Measurements from ENCODE around the gene RALGDS. TPM values are rescaled to one million over a fixed set of nuclear protein-coding genes. Genes with fewer than 3 reads are reported as not detected.
A peak's percentile ranks its signal among the peaks of the same experiment; 100 is the strongest.

The RALGDS gene
- polyA plus RNA-seq, 1 donor (not counting 4 experiments of a cell fraction or from before 2014, with no cell fraction given) = 22.6 TPM

- Histone ChIP-seq H3K27me3 (ENCODE audit: control insufficient read depth, extremely low read depth, insufficient read depth, low read length) (no peaks in the 10 kb centered on the region), H3K9me1 (ENCODE audit: control insufficient read depth, extremely low read depth, insufficient read depth, low read length) (no peaks in the 10 kb centered on the region), H3K9me3 (ENCODE audit: control insufficient read depth, low read depth, low read length) (no peaks in the 10 kb centered on the region), H2AFZ (ENCODE audit: control insufficient read depth, low read length) (peak overlapping the region; percentile 78), H3K36me3 (ENCODE audit: control insufficient read depth in 2 of 2, extremely low read depth in 1 of 2, insufficient read depth in 2 of 2, low read length in 2 of 2) (peaks cover 0 to 5% of the 10 kb centered on the region in 2 experiments), H3K4me3 (ENCODE audit: control insufficient read depth in 2 of 3, extremely low read depth in 1 of 3, insufficient read depth in 2 of 3, low read depth in 1 of 3, low read length in 3 of 3) (peak overlapping the region; percentile 78 to 93 (median 87)), H3K27ac (ENCODE audit: control insufficient read depth, insufficient read depth, low read length) (peak overlapping the region; percentile 85), H3K4me1 (ENCODE audit: control insufficient read depth, extremely low read depth, insufficient read depth, low read length) (peaks cover 22% of the 10 kb centered on the region), H3K4me2 (ENCODE audit: control insufficient read depth, extremely low read depth, insufficient read depth, low read depth, low read length) (peak overlapping the region; percentile 87), H3K9ac (ENCODE audit: control insufficient read depth, extremely low read depth, insufficient read depth, low read length) (peak overlapping the region; percentile 98), H3K79me2 (ENCODE audit: control insufficient read depth, insufficient read depth, low read length) (peaks cover 25% of the 10 kb centered on the region), H4K20me1 (ENCODE audit: control insufficient read depth, extremely low read depth, insufficient read depth, low read length) (peaks cover 15% of the 10 kb centered on the region)
- no peak for TF ChIP-seq EZH2 (IDR thresholded peaks at IDR 0.05; ENCODE audit: low read length)
- TF ChIP-seq CTCF (optimal IDR thresholded peaks at IDR 0.05 in 1 of 3, IDR thresholded peaks at IDR 0.05 in 1 of 3, conservative IDR thresholded peaks at IDR 0.05 in 1 of 3; ENCODE audit: extremely low read depth in 1 of 3, insufficient read depth in 2 of 3, low read length in 3 of 3) = no peak
- FAIRE-seq (no peak), DNase-seq (ENCODE audit: low read depth, low spot score) (no peak)
- dilution Hi-C loops (cut with MboI; ENCODE audit: extremely low pct_ligation_motif_present, low sequenced_read_pairs) = no loop called here
Observed at GRCh38 chr9:133148199-133149129, 27.4 kb upstream of the RALGDS start.

GRCh38 chr9:133147412-133148198 is 26.6 kb upstream of the RALGDS start:
- peak; percentile 59 for FAIRE-seq
- DNase-seq (ENCODE audit: low read depth, low spot score) = no peak
- H3K9me1 ChIP-seq (ENCODE audit: control insufficient read depth, extremely low read depth, insufficient read depth, low read length) = no peaks in the 10 kb centered on the region
- no peaks in the 10 kb centered on the region for H3K9me3 ChIP-seq (ENCODE audit: control insufficient read depth, low read depth, low read length)
- H3K27me3 ChIP-seq (ENCODE audit: control insufficient read depth, extremely low read depth, insufficient read depth, low read length) = no peaks in the 10 kb centered on the region
- H4K20me1 ChIP-seq (ENCODE audit: control insufficient read depth, extremely low read depth, insufficient read depth, low read length) = peaks cover 22% of the 10 kb centered on the region
- peak overlapping the region; percentile 98 for H3K9ac ChIP-seq (ENCODE audit: control insufficient read depth, extremely low read depth, insufficient read depth, low read length)
- H2AFZ ChIP-seq (ENCODE audit: control insufficient read depth, low read length) = no peak overlapping the region
- peak overlapping the region; percentile 85 for H3K27ac ChIP-seq (ENCODE audit: control insufficient read depth, insufficient read depth, low read length)
- H3K36me3 ChIP-seq (ENCODE audit: control insufficient read depth in 2 of 2, extremely low read depth in 1 of 2, insufficient read depth in 2 of 2, low read length in 2 of 2) = peaks cover 0 to 5% of the 10 kb centered on the region in 2 experiments
- no peak for TF ChIP-seq EZH2 (IDR thresholded peaks at IDR 0.05; ENCODE audit: low read length)
- peak in 2 of 3 experiments; percentile 97 to 98 for TF ChIP-seq CTCF (optimal IDR thresholded peaks at IDR 0.05 in 1 of 3, IDR thresholded peaks at IDR 0.05 in 1 of 3, conservative IDR thresholded peaks at IDR 0.05 in 1 of 3; ENCODE audit: extremely low read depth in 1 of 3, insufficient read depth in 2 of 3, low read length in 3 of 3)
- H3K4me1 ChIP-seq (ENCODE audit: control insufficient read depth, extremely low read depth, insufficient read depth, low read length) = peaks cover 22% of the 10 kb centered on the region
- peak overlapping the region; percentile 87 for H3K4me2 ChIP-seq (ENCODE audit: control insufficient read depth, extremely low read depth, insufficient read depth, low read depth, low read length)
- peaks cover 34% of the 10 kb centered on the region for H3K79me2 ChIP-seq (ENCODE audit: control insufficient read depth, insufficient read depth, low read length)
- dilution Hi-C loops (cut with MboI; ENCODE audit: extremely low pct_ligation_motif_present, low sequenced_read_pairs) = no loop called here
- H3K4me3 ChIP-seq (ENCODE audit: control insufficient read depth in 2 of 3, extremely low read depth in 1 of 3, insufficient read depth in 2 of 3, low read depth in 1 of 3, low read length in 3 of 3) = peak overlapping the region; percentile 78 to 93 (median 87)
